ENCODE data around the gene CAP1.
"Not testable (repeated sequence)": the region's sequence is repeated elsewhere in the genome, so short reads cannot be mapped to it uniquely, and the experiment has no call there.

CAP1 gene, protein sequence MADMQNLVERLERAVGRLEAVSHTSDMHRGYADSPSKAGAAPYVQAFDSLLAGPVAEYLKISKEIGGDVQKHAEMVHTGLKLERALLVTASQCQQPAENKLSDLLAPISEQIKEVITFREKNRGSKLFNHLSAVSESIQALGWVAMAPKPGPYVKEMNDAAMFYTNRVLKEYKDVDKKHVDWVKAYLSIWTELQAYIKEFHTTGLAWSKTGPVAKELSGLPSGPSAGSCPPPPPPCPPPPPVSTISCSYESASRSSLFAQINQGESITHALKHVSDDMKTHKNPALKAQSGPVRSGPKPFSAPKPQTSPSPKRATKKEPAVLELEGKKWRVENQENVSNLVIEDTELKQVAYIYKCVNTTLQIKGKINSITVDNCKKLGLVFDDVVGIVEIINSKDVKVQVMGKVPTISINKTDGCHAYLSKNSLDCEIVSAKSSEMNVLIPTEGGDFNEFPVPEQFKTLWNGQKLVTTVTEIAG

GRCh38 chr1:40040511-40041465, at the start of gene CAP1:
Gene CAP1, plus strand, starts transcription at chr1:40040729. Its CDS starts 18,618 bp downstream, at chr1:40059347.
- DNase-seq (ENCODE audit: low read depth in 3 of 3) = peak; percentile 99 to 100 (median 100)

GRCh38 chr1:39992234-39992633, 48.3 kb upstream of the CAP1 start:
- DNase-seq (ENCODE audit: low read depth in 3 of 3) = no peak

- no peak for DNase-seq (ENCODE audit: low read depth in 3 of 3)
Measured at GRCh38 chr1:39992888-39993287, 47.6 kb upstream of the CAP1 start.

DNA sequence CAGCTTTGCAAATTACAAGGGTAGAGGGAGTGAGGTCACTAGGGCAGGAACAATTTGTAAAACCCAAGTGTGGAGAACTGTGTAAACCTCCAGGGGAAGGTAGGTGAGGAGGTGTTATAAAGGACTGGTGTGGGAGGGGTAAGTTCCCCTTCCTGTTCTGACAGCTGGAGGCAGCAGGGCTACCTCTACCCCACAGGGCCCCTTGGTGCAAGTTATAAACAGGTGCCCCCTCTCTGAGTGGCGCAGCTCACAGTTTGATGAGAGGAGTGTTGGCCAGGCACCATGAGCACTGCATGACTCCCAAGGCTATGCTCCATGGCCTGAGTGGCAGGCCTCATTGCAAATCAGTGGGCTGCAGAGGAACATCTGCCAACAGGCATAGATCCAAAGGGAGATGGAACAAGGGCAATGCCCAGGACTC, 44.5 kb upstream of the CAP1 start:
- DNase-seq (ENCODE audit: low read depth in 3 of 3) = no peak

DNA sequence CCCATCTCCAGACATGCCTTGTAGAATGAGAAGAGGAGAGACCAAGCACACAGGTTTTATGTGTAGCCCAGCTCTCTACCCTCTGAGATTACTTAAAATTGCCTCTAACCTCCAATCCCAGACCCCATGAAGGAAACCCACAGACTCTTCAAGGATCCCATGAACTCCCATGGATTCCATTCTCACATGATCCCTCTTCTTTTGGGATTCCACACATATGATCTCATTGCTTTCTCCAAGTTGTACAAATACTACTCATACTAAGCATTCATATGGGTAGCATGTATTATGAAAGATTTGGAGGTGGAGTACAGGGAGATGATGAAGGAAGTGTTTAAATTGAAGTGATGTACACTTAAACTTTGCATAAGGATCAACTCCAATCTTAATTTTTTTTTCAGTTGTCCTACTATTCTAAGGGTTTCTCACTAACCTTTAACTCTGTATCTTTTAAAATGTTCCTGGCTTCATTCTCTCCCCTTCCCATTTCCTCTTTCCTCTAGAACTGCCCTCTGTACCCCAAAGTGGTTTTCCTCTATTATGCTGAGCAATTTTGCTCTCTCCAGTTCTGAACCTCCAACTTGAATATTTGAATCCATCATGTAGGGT, 44.0 kb upstream of the CAP1 start:
- DNase-seq (ENCODE audit: low read depth in 3 of 3) = no peak

GRCh38 chr1:40001456-40001855, 39.1 kb upstream of the CAP1 start:
- DNase-seq (ENCODE audit: low read depth in 3 of 3) = no peak

- DNase-seq (ENCODE audit: low read depth in 3 of 3) = no peak
Measured at GRCh38 chr1:40003156-40004093, 37.1 kb upstream of the CAP1 start.

- DNase-seq (ENCODE audit: low read depth in 3 of 3) = no peak
Measured at GRCh38 chr1:40004857-40005256, 35.7 kb upstream of the CAP1 start.

GRCh38 chr1:40007481-40008034, 33.0 kb upstream of the CAP1 start:
- not testable (repeated sequence) for DNase-seq (ENCODE audit: low read depth in 3 of 3)

GRCh38 chr1:40011198-40011597, 29.3 kb upstream of the CAP1 start:
- DNase-seq (ENCODE audit: low read depth in 3 of 3) = no peak

GRCh38 chr1:40014253-40014706, 26.2 kb upstream of the CAP1 start:
- no peak for DNase-seq (ENCODE audit: low read depth in 3 of 3)

GRCh38 chr1:40014812-40015594, 25.5 kb upstream of the CAP1 start:
- DNase-seq (ENCODE audit: low read depth in 3 of 3) = no peak

GRCh38 chr1:40017951-40018575, 22.5 kb upstream of the CAP1 start:
- no peak for DNase-seq (ENCODE audit: low read depth in 3 of 3)

DNA sequence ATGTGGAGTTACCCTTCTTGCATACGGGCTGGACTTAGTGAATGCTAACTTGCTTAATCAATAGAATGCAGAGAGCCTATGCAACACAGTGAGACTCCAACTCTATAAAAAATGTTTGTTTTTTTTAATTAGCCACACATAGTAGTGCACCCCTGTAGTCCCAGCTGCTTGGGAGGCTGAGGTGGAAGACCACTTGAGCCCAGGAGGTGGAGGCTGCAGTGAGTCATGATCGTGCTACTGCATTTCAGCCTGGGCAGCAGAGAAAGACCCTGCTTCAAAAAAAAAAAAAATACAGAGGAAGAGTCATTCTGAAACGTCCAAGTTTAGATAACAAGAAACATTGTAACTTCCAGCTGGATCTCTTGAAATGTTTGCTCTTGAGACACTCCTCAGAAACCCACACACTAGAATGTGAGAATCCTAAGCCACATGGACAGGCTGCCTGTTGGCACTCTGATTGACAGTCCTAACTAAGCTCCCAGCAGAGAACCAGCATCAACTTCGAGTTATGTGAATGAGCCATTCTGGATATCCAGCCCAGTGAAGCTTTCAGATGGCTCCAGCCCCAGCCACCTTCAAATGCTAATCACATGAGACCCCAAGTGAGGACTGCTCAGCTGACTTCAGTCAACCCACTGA, 20.0 kb upstream of the CAP1 start:
- DNase-seq (ENCODE audit: low read depth in 3 of 3) = no peak

DNA sequence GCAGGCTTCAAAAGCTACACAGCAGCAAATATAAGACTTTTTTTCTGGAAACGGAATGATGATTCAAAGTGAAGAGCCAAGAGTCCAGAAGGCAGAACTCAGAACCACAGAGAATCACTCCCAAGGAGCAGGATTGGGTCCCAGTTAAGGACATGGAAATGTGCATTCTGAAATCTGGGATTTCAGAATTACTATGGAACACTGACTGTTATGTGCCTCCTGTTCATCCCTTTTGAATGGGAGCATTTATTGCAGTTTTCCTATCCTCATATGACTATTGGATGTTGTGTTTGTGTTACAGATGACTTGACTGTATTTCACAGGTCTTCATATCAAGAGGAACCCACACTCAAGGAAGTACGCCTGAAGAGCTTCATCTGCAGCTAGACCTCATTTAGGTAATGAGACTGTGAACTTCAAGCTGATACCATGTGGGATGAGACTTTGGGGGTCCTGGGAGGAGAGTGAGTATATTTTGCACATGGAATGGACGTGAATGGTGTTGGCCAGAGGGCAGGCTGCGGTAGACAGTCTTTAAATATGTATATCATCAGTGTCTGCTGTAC, 17.1 kb upstream of the CAP1 start:
- no peak for DNase-seq (ENCODE audit: low read depth in 3 of 3)

GRCh38 chr1:40024671-40025070, 15.9 kb upstream of the CAP1 start:
- no peak for DNase-seq (ENCODE audit: low read depth in 3 of 3)

- no peak for DNase-seq (ENCODE audit: low read depth in 3 of 3)
Measured at GRCh38 chr1:40027647-40028046, 12.9 kb upstream of the CAP1 start.

DNA sequence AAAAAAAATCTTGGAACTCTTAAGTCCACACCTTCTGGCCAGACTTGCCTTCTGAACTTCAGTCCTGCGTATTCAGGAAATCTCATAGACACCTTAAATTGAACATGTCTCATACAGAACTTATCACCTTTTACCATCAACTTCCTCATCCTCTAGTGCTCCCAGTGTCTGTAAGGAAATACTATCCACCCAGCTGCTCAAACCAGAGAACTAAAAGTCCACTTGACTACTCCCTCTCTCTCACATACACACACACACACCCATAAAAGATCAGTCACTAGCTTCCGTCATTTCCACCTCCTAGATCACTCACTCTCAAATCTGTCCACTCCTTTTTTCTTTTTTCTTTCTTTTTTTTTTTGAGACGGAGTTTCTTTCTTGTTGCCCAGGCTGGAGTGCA, 10.9 kb upstream of the CAP1 start:
- no peak for DNase-seq (ENCODE audit: low read depth in 3 of 3)

Measured in stimulated activated CD4-positive, alpha-beta T cell treated with anti-CD3 and anti-CD28 coated beads, TNF-alpha, amount 100 ng/mL, for 24 hours (primary cell).